CD4-positive, alpha-beta T cell (primary cell): ENCODE data around the gene SUPT3H. TPM values are rescaled to one million over a fixed set of nuclear protein-coding genes. Genes with fewer than 3 reads are reported as not detected.

Experiments
- ATAC-seq: fragments of 200-7000 bp; cut with Tn5 transposase; one replicate; pipeline ENCODE4 v1.10.0; 2022; ENCODE audit warnings: mild to moderate bottlenecking; ENCODE audit not compliant: poor library complexity
- CTCF ChIA-PET: fragments of 350-600 bp; sonication (Branson Sonifier 250); formaldehyde crosslinking; loops from one replicate; lab custom pipeline; 2021; ENCODE audit warnings: antibody characterized with exemption, inconsistent platforms; lab: Charles Lee
- POLR2A ChIA-PET: fragments of 350-600 bp; sonication (Branson Sonifier 250); formaldehyde crosslinking; loops from one replicate; lab custom pipeline; 2021; ENCODE audit warnings: antibody characterized with exemption, inconsistent platforms; lab: Charles Lee
- DNase-seq, 14 experiments: peaks; one replicate each; pipeline ENCODE4 v3.0.0-alpha.2; 2013 to 2020; ENCODE audit warnings: mixed read lengths in 2 of 14
- H3K27ac ChIP-seq, 2 donors: one replicate each; pipeline versions ENCODE4 v1.5.1 to v1.7.0; 2013; ENCODE audit warnings: low read length in 2 of 2, low read depth in 1 of 2, mild to moderate bottlenecking in 1 of 2
- H3K27me3 ChIP-seq, 2 experiments: 1 replicate in 1 of 2; 2 replicates in 1 of 2; pipeline versions ENCODE4 v1.6.1 to v1.7.0; 2013; ENCODE audit warnings: low read length in 2 of 2, control low read depth in 1 of 2, mild to moderate bottlenecking in 1 of 2, moderate library complexity in 1 of 2; ENCODE audit not compliant: insufficient read depth in 2 of 2, control insufficient read depth in 1 of 2
- H3K36me3 ChIP-seq: one replicate; pipeline ENCODE4 v1.6.1; 2013; ENCODE audit warnings: low read length, control low read depth; ENCODE audit not compliant: insufficient read depth
- H3K4me1 ChIP-seq: one replicate; pipeline ENCODE4 v1.6.1; 2013; ENCODE audit warnings: low read length, control low read depth; ENCODE audit not compliant: insufficient read depth
- H3K4me3 ChIP-seq: one replicate; pipeline ENCODE4 v1.5.1; 2013; ENCODE audit warnings: mild to moderate bottlenecking, low read length, moderate library complexity
- H3K9me3 ChIP-seq, 2 experiments: 1 replicate in 1 of 2; 2 replicates in 1 of 2; pipeline versions ENCODE4 v1.6.1 to v1.7.0; 2013; ENCODE audit warnings: low read length in 2 of 2, mild to moderate bottlenecking in 2 of 2, control low read depth in 1 of 2, moderate library complexity in 1 of 2; ENCODE audit not compliant: control insufficient read depth in 1 of 2, insufficient read depth in 1 of 2
- H3K27ac Mint-ChIP-seq: one replicate; pipeline ENCODE4 v1.8.0; 2020; ENCODE audit warnings: mixed read lengths
- H3K27me3 Mint-ChIP-seq: one replicate; pipeline ENCODE4 v1.8.0; 2021; ENCODE audit warnings: mixed read lengths
- H3K36me3 Mint-ChIP-seq: one replicate; pipeline ENCODE4 v1.8.0; 2021; ENCODE audit warnings: low read depth, mixed read lengths
- H3K4me1 Mint-ChIP-seq: one replicate; pipeline ENCODE4 v1.8.0; 2021; ENCODE audit warnings: low read depth, mixed read lengths
- H3K4me3 Mint-ChIP-seq: one replicate; pipeline ENCODE4 v1.8.0; 2020; ENCODE audit warnings: mild to moderate bottlenecking, mixed read lengths
- H3K9me3 Mint-ChIP-seq: one replicate; pipeline ENCODE4 v1.8.0; 2020; ENCODE audit warnings: mixed read lengths
- intact Hi-C, 2 experiments: fragments of 100-400 bp; cut with DNase I in 1 of 2; cut with micrococcal nuclease in 1 of 2; formaldehyde crosslinking; loops; one replicate each; pipeline versions ENCODE4 v1.15.1 to v1.9.0; 2023 to 2025; cut with DNase I, micrococcal nuclease
- total RNA-seq, 174 experiments: library from RNA in 2 of 174; stranded (reverse) in 2 of 174; gene quantifications; one replicate each; pipeline ENCODE4 v1.2.3 and lab custom pipeline; 2021 to 2026
- TF ChIP-seq, protein P1 (sequence below): fragments of 200-600 bp; IDR thresholded peaks from one replicate; pipeline ENCODE4 v1.8.0; 2022; ENCODE audit warnings: antibody characterized with exemption, mild to moderate bottlenecking

The SUPT3H gene
- total RNA-seq, 2 experiments from 2014 or later, result 8.9 to 10.5 TPM

DNA sequence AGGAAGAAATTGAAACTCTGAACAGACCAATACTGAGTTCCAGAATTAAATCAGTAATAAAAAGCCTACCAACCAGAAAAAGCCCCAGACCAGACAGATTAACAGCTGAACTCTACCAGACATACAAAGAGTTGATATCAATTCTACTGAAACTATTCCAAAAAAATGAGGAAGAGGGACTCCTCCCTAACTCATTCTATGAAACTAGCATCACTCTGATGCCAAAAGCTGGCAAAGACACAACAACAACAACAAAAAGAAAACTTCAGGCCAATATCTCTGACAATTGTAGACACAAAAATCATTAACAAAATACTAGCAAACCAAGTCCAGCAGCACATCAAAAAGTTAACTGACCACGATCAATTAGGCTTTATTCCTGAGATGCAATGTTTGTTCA, 295.6 kb downstream of the SUPT3H start:
- Histone ChIP-seq H3K27me3 (no peaks in the 10 kb centered on the region), H3K27ac (no peak overlapping the region), H3K4me3 (no peak overlapping the region), H3K4me1 (no peaks in the 10 kb centered on the region), H3K9me3 (peaks cover 14 to 21% of the 10 kb centered on the region in 2 experiments), H3K36me3 (no peaks in the 10 kb centered on the region)
- intact Hi-C loops, result no loop called here
- Mint-ChIP-seq H3K27ac (no peak overlapping the region), H3K4me3 (no peak overlapping the region), H3K4me1 (peaks cover 24% of the 10 kb centered on the region), H3K27me3 (no peaks in the 10 kb centered on the region), H3K36me3 (peaks cover 32% of the 10 kb centered on the region), H3K9me3 (peaks cover 19% of the 10 kb centered on the region)
- CTCF ChIA-PET, result interaction anchor here (0.6 kb wide), 1 partner anchor 48 kb away, joined by 3 read pairs; no protein-coding TSS in a partner anchor
- DNase-seq, result no peak
- POLR2A ChIA-PET, result no interaction called here
- TF ChIP-seq, protein P1, sequence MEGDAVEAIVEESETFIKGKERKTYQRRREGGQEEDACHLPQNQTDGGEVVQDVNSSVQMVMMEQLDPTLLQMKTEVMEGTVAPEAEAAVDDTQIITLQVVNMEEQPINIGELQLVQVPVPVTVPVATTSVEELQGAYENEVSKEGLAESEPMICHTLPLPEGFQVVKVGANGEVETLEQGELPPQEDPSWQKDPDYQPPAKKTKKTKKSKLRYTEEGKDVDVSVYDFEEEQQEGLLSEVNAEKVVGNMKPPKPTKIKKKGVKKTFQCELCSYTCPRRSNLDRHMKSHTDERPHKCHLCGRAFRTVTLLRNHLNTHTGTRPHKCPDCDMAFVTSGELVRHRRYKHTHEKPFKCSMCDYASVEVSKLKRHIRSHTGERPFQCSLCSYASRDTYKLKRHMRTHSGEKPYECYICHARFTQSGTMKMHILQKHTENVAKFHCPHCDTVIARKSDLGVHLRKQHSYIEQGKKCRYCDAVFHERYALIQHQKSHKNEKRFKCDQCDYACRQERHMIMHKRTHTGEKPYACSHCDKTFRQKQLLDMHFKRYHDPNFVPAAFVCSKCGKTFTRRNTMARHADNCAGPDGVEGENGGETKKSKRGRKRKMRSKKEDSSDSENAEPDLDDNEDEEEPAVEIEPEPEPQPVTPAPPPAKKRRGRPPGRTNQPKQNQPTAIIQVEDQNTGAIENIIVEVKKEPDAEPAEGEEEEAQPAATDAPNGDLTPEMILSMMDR, result no peak
- ATAC-seq, result no peak

DNA sequence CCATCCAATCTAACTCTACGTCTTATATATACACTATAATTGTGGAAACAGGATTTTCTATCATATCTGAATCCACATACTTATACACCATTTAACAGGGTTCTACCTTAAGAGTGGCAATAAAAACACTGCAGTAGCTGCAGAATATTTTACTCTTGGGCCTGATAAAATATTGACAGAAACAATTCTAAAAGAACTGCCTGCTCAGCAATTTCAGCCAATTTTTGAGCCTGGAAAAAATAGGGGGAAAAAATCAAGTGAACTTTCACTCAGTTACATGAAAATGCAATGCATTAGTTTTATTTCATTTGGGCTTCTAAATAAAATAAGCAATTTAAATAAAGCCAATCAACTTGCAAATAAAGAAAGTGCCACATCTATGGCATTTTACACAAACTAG, 296.1 kb downstream of the SUPT3H start:
- Histone ChIP-seq H3K4me1 (no peaks in the 10 kb centered on the region), H3K9me3 (peaks cover 14 to 21% of the 10 kb centered on the region in 2 experiments), H3K4me3 (no peak overlapping the region), H3K27me3 (no peaks in the 10 kb centered on the region), H3K27ac (no peak overlapping the region), H3K36me3 (no peaks in the 10 kb centered on the region)
- Mint-ChIP-seq H3K36me3 (peaks cover 32% of the 10 kb centered on the region), H3K4me3 (no peak overlapping the region), H3K9me3 (peaks cover 19% of the 10 kb centered on the region), H3K4me1 (peaks cover 24% of the 10 kb centered on the region), H3K27ac (no peak overlapping the region), H3K27me3 (no peaks in the 10 kb centered on the region)
- TF ChIP-seq, protein P1, result no peak
- DNase-seq (no peak), ATAC-seq (no peak)
- intact Hi-C loops, result no loop called here
- POLR2A ChIA-PET, result no interaction called here
- CTCF ChIA-PET, result no interaction called here

DNA sequence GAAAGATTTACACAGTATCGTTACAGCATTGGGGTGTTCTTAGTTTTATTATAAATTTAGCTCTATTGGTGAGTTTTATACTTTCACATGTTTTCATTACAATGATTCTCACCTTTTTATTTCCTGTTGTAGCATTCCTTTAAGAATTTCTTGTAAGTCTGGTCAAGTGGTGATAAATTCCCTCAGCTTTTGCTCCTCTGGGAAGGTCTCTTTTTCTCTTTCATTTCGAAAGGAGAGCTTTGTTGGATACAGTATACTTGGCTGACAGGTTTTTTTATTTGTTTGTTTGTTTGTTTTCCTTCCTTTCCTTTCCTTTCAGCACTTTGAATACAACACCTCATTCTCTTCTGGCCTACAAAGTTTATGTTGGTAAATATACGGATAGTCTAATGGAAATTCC, 299.3 kb downstream of the SUPT3H start:
- Mint-ChIP-seq H3K4me1 (peaks cover 23% of the 10 kb centered on the region), H3K36me3 (peaks cover 32% of the 10 kb centered on the region), H3K9me3 (peaks cover 17% of the 10 kb centered on the region), H3K4me3 (no peak overlapping the region), H3K27me3 (no peaks in the 10 kb centered on the region), H3K27ac (no peak overlapping the region)
- H3K27me3 ChIP-seq, result no peaks in the 10 kb centered on the region
- POLR2A ChIA-PET, result no interaction called here
- peaks cover 14 to 17% of the 10 kb centered on the region in 2 experiments for H3K9me3 ChIP-seq
- intact Hi-C loops, result no loop called here
- TF ChIP-seq, protein P1, result no peak
- DNase-seq, result no peak
- no peaks in the 10 kb centered on the region for H3K36me3 ChIP-seq
- H3K4me1 ChIP-seq, result no peaks in the 10 kb centered on the region
- no peak overlapping the region for H3K27ac ChIP-seq
- H3K4me3 ChIP-seq, result no peak overlapping the region
- ATAC-seq, result no peak
- CTCF ChIA-PET, result no interaction called here
